Activated T-cell treated with anti-CD3 and anti-CD28 coated beads, Interleukin-2, amount 50 U/mL, for 1 hour (primary cell): ENCODE measurements around the gene HAL.

Experiments used
- DNase-seq: peaks from one replicate; pipeline ENCODE4 v3.0.0-alpha.2; 2020

The HAL gene

DNA sequence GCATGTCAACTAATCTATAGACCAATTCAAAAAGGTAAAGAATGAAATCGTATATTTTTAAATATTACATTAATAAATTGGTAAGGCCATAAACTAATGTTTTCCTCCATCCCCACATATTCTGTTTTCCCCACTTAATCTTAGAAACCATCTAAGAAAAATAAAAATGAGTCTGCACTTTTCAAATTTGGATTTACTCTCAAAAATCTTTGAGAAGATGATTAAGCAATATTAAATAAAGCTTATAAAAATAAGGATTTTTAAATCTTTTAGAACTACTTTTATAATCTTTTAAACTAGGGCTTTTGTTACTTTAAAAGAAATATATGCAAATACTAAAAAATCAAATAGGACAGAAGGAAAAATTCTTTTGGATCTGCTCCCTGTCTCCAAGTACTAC lies 10.6 kb upstream of the HAL start:
- DNase-seq, result no peak

DNA sequence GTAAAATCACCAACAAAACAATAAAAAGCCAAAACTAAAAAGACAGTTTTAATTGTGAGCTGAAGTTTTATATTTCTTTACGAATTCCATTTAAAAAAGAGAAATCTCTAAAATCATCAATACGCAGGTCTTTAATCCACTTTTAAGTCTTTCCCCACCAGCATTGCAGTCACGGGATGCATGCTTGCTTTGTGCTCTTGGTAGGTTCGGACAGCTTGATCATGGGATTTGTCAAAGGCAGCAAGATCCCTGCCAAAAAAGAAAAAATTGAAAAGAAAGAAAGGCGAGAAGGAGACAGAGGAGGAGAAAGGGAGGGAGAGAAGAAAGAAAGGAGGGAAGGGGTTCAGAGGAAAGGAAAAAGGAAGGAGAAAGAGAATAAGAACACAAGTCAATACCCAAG lies 4.7 kb upstream of the HAL start:
- no peak for DNase-seq

GRCh38 chr12:95999484-95999883 lies 3.3 kb upstream of the HAL start:
- DNase-seq, result no peak

- DNase-seq, result no peak
Observed at GRCh38 chr12:95998611-95999286, 2.6 kb upstream of the HAL start.

DNA sequence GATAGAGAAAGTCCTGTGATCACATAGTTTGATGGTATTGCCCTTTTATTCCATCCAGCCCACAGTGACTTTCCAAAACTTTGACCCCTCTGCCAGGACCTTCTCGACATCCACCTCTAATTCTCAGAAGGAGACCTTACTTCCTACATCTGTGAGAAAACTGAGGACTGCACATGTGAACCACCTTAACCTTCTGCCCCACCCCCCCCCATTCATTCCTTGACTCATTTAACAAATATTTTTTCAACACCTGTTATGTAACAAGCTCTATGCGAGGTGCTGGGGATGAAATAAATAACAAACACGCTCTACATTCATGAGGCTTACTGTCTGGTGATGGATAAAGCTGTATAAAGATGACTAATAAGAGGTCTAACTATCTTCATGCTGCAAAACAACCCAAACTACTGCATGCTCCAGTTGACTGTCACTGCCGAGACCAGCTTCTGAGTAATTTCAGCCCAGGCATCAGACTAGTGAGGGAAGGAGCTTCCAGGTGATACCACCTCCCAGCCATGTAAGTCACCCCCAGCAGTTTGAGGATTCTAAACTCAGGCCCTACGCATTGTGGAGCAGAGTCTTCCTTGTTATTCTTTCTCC lies 1.9 kb upstream of the HAL start:
- DNase-seq, result no peak

GRCh38 chr12:95997276-95997675 lies 1.1 kb upstream of the HAL start:
- DNase-seq, result no peak

GRCh38 chr12:95995238-95996031 lies 709 bp downstream of the HAL start:
- no peak for DNase-seq

DNA sequence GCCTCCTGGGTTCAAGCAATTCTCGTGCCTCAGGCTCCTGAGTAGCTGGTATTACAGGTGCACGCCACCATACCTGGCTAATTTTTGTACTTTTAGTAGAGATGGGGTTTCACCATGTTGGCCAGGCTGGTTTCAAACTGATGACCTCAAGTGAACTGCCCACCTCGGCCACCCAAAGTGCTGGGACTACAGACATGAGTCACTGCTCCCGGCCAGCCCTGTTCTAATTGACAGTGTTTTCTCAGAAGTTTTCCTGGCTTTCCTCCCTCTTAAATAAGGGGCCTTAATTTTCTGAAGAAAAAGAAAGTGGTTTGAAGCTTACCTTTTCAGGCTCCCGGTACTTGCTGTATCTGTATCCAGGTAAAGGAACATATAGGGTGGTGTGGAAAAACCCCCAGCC lies 1.7 kb downstream of the HAL start:
- no peak for DNase-seq

DNA sequence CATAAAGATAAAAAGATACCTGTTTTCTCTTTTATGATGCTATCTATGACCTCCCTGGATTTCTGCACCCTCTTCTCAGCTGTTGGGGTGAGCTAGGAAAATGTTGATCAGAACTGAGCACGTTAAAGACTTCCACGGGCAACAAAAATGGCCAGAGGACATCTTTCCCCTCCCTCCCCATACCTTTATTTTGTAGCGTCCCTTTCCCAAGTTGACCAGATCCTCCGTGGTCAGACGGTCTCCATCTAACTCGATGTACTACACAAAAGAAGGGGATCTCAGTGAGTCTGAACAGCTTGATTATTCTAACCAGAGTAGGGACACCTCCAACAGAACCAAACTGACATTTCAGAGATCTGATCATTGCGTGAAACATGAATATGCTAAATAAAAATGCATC lies 2.2 kb downstream of the HAL start:
- no peak for DNase-seq

DNA sequence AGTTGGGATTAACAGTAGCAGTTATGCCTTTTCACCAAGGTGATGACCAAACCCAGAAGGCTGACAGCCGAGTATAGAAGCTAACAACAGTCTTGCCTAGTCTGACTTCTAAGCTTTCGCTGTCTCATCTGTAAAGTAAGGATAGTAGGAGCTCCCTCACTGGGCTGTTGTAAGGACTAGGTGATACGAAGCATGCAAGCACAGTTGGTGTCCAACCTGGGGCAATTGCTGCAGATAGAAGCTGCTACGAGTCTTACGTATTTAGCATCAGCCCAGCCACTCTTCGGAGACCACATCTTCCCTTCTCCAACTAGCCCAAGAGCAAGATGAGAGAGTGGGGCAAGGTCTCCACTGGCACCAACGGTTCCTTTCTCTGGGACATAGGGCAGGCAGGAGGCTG lies 6.0 kb downstream of the HAL start:
- DNase-seq, result no peak

DNA sequence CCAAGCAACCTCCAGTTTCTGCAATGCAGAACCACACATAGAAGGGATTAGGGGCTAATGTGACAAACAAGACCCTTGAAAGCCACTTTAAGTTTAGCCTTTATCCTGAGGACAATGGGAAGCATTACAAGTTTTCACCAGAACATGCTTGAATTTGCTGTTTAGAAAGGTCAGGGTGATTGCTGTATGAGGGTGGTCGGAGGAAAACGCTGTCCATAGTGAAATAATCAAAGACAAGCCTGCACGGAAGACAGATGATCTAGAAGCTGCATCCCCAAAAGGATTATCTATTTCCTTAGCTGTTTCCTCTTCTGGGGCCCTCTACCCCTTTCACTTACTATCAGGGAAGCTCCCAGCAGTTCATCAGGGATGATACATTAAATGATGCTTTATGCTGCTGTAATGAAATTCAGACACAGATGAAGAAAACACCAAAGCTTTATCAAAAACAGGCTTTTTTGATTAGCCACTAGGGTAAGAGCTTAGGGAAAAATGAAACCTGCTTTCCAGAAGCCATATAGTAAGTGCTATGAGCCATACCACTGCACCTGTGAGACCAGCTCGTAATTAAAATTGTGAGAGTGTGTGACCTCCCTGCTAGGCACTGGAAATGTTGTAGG lies 6.5 kb downstream of the HAL start:
- no peak for DNase-seq

- DNase-seq, result no peak
Observed at GRCh38 chr12:95988506-95989275, 7.5 kb downstream of the HAL start.

DNA sequence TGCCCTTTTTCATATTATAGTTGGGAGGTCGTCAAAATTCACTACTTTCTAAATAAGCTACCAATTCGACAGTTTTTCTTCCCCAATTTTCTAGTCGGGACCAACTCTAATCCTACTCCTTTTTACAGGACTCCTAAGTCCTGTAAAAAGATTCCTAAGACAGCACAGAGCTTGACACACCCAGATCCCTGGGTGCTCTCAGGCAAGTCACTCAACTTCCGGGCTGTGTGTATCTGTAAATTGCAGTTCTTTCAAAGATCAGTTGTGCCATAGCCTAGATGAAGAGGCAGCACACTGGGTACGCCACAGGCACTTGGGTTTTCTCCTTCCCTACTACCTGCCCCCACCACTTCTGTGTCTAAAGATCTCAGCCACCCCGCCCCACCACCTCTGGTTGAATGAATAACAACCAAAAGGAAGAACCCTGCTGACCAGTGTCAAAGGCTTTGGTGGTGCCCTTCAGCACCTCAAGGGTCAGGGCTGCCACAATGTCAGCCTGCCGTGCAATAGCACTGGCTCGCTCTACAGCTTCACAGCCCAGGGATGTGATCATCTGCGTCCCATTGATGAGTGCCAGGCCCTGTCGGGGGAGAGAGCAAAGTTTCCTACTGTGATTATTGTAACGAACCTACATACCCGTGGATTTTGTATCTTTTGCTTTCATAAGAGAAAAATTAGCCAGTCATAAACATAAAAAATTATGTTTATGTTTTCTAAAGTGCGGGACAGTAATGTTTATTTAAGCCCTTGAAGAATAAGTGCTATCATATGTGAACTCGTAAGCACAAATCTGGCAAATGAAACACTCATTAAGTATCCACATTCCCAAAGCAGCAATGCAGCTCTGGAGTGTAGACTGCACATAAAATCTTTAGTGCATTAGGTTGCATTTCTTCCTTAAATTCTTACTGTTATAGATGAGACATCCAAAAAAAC lies 9.2 kb downstream of the HAL start:
- DNase-seq, result no peak

- DNase-seq, result no peak
Observed at GRCh38 chr12:95984682-95985081, 11.5 kb downstream of the HAL start.

DNA sequence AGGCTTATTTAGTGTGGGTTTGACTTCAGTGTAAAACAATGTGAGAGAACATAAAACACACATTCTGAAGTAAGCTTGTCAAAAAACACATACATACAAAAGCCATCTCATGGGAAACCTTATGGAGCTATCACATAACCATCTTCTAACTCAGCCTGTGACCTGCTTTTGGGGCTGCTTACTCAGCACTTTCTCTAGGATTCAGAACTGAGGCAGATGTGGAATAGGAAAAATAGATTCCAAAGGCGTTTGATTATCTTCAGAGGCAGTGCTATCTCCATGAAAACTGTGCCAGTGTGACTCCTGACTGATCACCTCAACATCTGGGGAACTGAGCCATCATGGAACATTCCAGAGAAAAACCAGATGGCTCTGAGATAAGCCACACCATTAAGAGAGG lies 13.5 kb downstream of the HAL start:
- no peak for DNase-seq

DNA sequence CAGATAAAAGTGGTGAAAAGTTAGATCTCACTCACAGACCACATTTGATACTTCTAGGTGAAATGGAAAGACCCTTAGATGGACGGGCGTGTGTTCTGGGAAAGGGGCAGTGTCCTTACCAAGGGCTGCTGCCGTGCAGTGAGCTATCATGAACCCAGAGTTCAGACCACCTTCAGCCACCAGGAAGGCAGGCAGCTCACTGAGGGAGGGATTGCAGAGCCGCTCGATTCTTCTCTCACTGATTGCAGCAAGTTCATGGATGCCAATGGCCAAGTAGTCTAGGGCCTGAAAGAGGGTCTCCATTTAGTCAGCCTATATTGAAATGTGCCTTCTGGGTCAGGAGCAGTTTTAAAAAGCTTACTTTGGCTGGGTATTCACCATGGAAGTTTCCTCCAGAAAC lies 15.7 kb downstream of the HAL start:
- DNase-seq, result no peak

GRCh38 chr12:95978774-95979173 lies 17.4 kb downstream of the HAL start:
- no peak for DNase-seq

DNA sequence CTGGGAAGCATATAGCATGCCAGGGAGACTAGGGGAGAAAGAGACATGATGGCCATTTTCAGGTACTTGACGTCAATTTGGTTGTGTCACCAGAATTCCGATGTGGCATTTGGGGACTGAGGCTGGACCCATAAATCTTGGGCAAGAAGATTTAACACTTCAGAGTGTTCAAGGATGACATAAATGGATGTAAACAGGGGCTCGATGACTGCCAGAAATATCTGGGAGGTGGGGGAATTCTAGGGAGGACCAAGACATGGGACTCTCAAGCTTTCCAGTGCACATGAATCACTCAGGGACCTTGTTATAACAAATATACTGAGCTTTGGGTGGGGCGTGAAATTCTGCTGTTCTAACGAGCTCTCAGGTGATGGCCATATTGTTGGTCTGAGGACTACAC lies 17.8 kb downstream of the HAL start:
- DNase-seq, result no peak

GRCh38 chr12:95977764-95978305 lies 18.3 kb downstream of the HAL start:
- DNase-seq, result no peak

DNA sequence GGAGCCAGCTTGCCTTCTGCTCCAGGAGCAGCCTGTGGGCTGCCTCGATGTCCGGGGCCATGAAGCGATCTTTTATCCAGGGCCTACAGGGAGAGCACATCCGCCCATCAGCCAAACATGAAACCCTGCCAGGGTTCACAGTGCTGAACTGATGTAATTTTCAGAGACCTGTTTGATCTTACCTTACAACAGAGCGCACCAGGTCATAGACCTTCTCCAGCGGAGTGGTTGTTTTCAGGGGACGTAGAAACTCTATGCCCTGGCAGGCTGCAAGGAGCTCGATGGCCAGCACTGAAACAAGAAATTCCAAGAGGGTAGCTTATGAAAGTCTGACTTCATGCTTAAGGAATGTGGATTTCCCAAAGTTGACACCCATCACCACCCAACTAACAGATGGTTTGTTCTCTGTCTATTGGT lies 19.7 kb downstream of the HAL start:
- no peak for DNase-seq

DNA sequence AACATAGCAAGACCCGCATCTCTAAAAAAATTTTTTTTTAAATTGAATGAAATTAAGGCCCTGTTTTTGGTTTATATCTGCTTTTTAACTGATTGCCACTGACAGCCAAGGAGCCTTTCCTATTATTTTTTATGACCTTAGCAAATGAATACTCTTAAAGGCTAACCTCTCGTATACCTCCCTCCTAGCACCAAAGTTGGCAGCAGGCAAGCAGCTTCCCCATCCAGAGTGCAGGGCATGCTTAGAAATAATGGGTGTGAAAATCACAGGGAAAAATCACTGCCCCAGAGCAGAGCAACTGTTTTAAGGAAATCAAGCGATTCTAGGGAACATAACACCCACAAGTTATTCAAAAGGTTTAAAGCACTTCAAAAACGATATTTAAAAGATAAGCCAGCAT lies 20.7 kb downstream of the HAL start:
- no peak for DNase-seq

DNA sequence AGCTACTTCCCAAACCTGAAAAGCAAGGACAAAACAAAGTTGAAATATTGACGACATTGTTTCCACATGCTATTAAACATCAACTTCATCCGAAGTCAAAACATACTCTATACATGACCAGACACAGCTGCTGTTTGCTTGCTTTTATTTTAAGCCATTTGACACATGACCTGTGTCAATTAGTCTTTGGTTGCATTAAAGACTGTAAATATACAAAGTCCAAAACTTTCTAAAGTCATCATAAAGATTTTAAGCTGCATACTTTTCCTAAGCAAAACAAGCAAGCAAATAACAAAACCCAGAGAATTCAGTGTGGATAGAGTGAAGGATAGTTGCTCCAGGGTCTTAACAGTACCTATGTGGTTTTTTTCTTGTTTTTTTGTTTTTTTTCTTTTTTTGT lies 21.8 kb downstream of the HAL start:
- DNase-seq, result no peak
